ENCODE measurements around the gene DTD2. TPM values are rescaled to one million over a fixed set of nuclear protein-coding genes. Genes with fewer than 3 reads are reported as not detected.

Gene DTD2
- total and polyA plus RNA-seq, 9 of the 15 experiments (the other 6 are each of a cell fraction or from before 2014, with no cell fraction given): 3.8 to 24.1 (median 15.2) TPM

- BruUV-seq (replicated peaks): no TSS peak
- CTCF ChIA-PET (ENCODE audit: low intra/inter-chr PET ratio): no interaction called here
Measured at GRCh38 chr14:31484754-31485153, 27.4 kb upstream of the DTD2 start.

GRCh38 chr14:31480156-31480555 lies 22.9 kb upstream of the DTD2 start:
- Histone ChIP-seq H3K4me3 (no peak overlapping the region), H2AFZ (ENCODE audit: low read depth, low read length) (no peak overlapping the region), H3K4me2 (ENCODE audit: insufficient read depth, low read length) (no peak overlapping the region), H3K79me2 (ENCODE audit: control insufficient read depth, insufficient read depth, low read length) (no peaks in the 10 kb centered on the region), H3K9me3 (replicated peaks; ENCODE audit: control insufficient read depth, insufficient read depth, low read depth, low read length) (no peaks in the 10 kb centered on the region), H3K9ac (ENCODE audit: insufficient read depth in 1 of 2, low read depth in 2 of 2, low read length in 2 of 2) (no peak overlapping the region), H3K4me1 (replicated peaks in 1 of 2; ENCODE audit: control insufficient read depth in 2 of 2, insufficient read depth in 2 of 2, low read length in 2 of 2) (no peaks in the 10 kb centered on the region), H3K9me1 (ENCODE audit: control insufficient read depth, insufficient read depth, low read length) (no peaks in the 10 kb centered on the region), H3K27me3 (ENCODE audit: control insufficient read depth in 2 of 2, insufficient read depth in 2 of 2, low read length in 2 of 2) (peaks cover 0 to 5% of the 10 kb centered on the region in 2 experiments; a peak in 2 of 5 replicates), H3K27ac (ENCODE audit: extremely low read depth, low read depth, low read length) (no peak overlapping the region), H4K20me1 (replicated peaks; ENCODE audit: control insufficient read depth, insufficient read depth, low read length) (no peaks in the 10 kb centered on the region), H3K36me3 (ENCODE audit: control insufficient read depth, insufficient read depth, low read length) (no peaks in the 10 kb centered on the region)
- DNase-seq (ENCODE audit: extremely low read depth in 1 of 4, low spot score in 3 of 4) (no peak), ATAC-seq (no peak), FAIRE-seq (no peak)
- intact Hi-C loops (cut with micrococcal nuclease): no loop called here
- 39% methylated on average over 4 of the region's 4 CpGs for WGBS (ENCODE audit: insufficient coverage, low coverage, missing lambda C conversion rate)
- ChIA-PET POLR2A (interaction anchor here (1.7 kb wide), 1 partner anchor 60 kb away, joined by 3 read pairs; the partner anchor contains the start of gene HEATR5A), CTCF (ENCODE audit: low intra/inter-chr PET ratio) (no interaction called here)
- BruUV-seq (replicated peaks): no TSS peak
- in situ Hi-C loops (cut with MboI): no loop called here
- TF ChIP-seq DACH1 (IDR thresholded peaks at IDR 0.05; ENCODE audit: partially characterized antibody): no peak
- TF ChIP-seq HNRNPL (IDR thresholded peaks at IDR 0.05; ENCODE audit: low read depth, low read length): no peak
- TF ChIP-seq, protein P1, sequence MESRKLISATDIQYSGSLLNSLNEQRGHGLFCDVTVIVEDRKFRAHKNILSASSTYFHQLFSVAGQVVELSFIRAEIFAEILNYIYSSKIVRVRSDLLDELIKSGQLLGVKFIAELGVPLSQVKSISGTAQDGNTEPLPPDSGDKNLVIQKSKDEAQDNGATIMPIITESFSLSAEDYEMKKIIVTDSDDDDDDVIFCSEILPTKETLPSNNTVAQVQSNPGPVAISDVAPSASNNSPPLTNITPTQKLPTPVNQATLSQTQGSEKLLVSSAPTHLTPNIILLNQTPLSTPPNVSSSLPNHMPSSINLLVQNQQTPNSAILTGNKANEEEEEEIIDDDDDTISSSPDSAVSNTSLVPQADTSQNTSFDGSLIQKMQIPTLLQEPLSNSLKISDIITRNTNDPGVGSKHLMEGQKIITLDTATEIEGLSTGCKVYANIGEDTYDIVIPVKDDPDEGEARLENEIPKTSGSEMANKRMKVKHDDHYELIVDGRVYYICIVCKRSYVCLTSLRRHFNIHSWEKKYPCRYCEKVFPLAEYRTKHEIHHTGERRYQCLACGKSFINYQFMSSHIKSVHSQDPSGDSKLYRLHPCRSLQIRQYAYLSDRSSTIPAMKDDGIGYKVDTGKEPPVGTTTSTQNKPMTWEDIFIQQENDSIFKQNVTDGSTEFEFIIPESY (CRISPR knock-in tag; IDR thresholded peaks at IDR 0.05): no peak
- no peak for TF ChIP-seq CBFB (CRISPR knock-in tag; IDR thresholded peaks at IDR 0.05)

More at GRCh38 chr14:31484754-31485153, 27.4 kb upstream of the DTD2 start:
- no peak for TF ChIP-seq KAT7 (CRISPR knock-in tag; IDR thresholded peaks at IDR 0.05; ENCODE audit: borderline replicate concordance)
- TF ChIP-seq HOMEZ (CRISPR knock-in tag; IDR thresholded peaks at IDR 0.05): no peak
- POLR2A ChIA-PET: interaction anchor here (0.6 to 0.8 kb wide), 3 partner anchors 9 to 41 kb away, joined by 3 read pairs; no protein-coding TSS in a partner anchor
- 7% methylated on average over 2 of the region's 3 CpGs for WGBS (ENCODE audit: insufficient coverage, low coverage, missing lambda C conversion rate)
- Histone ChIP-seq H2AFZ (ENCODE audit: low read depth, low read length) (no peak overlapping the region), H3K27me3 (ENCODE audit: control insufficient read depth in 2 of 2, insufficient read depth in 2 of 2, low read length in 2 of 2) (peaks cover 0 to 5% of the 10 kb centered on the region in 2 experiments; a peak in 2 of 5 replicates), H3K9me3 (replicated peaks; ENCODE audit: control insufficient read depth, insufficient read depth, low read depth, low read length) (no peaks in the 10 kb centered on the region), H3K4me3 (no peak overlapping the region), H3K27ac (ENCODE audit: extremely low read depth, low read depth, low read length) (no peak overlapping the region), H3K9me1 (ENCODE audit: control insufficient read depth, insufficient read depth, low read length) (no peaks in the 10 kb centered on the region), H3K79me2 (ENCODE audit: control insufficient read depth, insufficient read depth, low read length) (no peaks in the 10 kb centered on the region), H3K9ac (ENCODE audit: insufficient read depth in 1 of 2, low read depth in 2 of 2, low read length in 2 of 2) (no peak overlapping the region), H3K36me3 (ENCODE audit: control insufficient read depth, insufficient read depth, low read length) (no peaks in the 10 kb centered on the region), H4K20me1 (replicated peaks; ENCODE audit: control insufficient read depth, insufficient read depth, low read length) (no peaks in the 10 kb centered on the region), H3K4me2 (ENCODE audit: insufficient read depth, low read length) (no peak overlapping the region), H3K4me1 (replicated peaks in 1 of 2; ENCODE audit: control insufficient read depth in 2 of 2, insufficient read depth in 2 of 2, low read length in 2 of 2) (no peaks in the 10 kb centered on the region)
- in situ Hi-C loops (cut with MboI) (no loop called here), intact Hi-C loops (cut with micrococcal nuclease) (no loop called here)
- ATAC-seq: no peak
- no peak for DNase-seq (ENCODE audit: extremely low read depth in 1 of 4, low spot score in 3 of 4)
- no peak for FAIRE-seq
